Measurements from ENCODE around the gene CLEC5A. TPM values are rescaled to one million over a fixed set of nuclear protein-coding genes. Genes with fewer than 3 reads are reported as not detected.
"Not testable (repeated sequence)": the region's sequence is repeated elsewhere in the genome, so short reads cannot be mapped to it uniquely, and the experiment has no call there.

The CLEC5A gene
- total RNA-seq, 1 donor from 2014 or later = 3.8 TPM

DNA sequence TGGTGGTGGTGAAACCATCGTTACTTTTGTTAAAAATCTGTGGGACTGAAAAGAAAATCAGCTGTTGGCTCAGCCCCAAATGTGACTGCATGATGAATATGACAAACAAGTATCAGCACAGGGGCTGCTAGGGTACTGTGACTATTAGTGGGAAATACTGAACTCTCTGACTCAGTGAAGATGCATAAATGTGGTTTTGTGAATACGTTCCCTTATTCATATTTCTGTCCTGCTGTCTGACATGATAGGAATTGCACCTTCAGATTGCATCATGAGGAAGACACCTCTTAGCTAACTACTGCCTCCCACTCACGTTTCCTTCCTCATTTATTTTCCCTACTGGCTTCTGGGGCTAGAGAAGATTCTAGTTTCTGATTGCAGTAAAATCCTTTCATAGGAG is 1.4 kb downstream of the CLEC5A start:
- DNase-seq = no peak

DNA sequence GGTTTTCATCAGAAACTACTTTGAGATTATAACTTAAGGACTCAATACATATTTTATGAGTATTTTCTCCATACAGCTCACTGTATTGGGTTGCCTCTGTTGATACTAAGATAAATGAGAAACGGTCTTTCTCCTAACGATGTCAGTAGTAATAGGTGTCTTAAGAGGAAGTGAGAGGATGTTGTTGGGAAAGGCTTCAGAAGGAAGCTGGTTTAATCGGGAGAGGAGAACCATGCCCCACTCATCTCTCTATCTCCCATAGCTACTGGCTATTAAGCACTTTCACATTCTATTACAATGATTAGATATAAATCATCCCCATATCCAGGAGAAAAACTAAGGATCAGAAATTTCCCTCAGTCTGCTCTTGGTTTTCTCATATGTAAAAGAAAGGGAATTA is 2.0 kb downstream of the CLEC5A start:
- DNase-seq = no peak

DNA sequence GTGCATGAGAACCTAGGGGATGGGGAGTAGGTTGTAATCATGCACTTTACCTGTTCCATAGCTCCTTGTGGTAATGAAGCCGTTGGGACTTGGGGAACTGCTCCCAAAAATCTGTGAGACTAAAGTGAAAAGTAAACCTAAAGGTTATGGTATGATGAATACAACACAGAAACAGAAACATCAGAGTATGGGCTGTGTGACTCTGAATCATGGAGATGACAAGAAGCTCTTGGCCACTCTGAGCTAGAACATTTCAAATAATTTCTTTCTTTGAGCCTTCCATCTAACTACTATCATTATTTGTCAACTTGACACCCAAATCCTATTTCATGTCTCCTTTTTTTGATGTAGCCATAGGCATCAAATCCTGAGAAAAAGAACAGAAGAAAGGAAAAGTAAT is 2.9 kb downstream of the CLEC5A start:
- DNase-seq = no peak

DNA sequence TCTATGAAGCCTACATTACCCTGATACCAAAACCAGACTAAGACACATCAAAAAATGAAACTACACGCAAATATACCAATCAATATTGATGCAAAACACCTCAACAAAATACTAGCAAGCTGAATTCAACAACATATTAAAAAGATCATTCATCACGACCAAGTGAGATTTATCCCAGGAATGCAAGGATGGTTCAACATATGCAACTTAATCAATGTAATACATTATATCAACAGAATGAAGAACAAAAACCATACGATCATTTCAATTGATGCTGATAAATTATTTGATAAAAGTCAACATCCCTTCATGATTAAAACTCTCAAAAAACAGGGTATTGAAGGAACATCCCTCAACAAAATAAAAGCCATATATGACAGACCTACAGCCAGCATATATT is 5.7 kb downstream of the CLEC5A start:
- no peak for DNase-seq

DNA sequence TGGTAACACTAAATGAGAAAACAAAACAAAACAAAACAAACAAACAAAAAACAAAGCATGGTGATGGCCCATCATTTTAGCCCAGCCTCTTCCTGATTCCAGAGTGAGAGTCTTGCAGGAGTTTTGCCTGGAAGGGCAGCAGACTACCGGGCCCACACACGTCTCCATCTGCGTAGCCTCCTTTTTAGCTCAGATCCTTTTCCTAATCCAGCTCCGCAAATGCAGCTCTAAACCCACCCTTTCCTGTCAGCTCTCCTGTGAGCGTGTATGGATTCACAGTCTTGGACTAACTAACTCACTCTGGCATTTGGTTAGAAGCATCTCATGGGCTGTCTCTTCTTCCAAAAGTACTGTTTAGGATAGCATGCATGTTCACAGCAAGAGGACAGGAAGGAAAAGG is 16.6 kb downstream of the CLEC5A start:
- no peak for DNase-seq

DNA sequence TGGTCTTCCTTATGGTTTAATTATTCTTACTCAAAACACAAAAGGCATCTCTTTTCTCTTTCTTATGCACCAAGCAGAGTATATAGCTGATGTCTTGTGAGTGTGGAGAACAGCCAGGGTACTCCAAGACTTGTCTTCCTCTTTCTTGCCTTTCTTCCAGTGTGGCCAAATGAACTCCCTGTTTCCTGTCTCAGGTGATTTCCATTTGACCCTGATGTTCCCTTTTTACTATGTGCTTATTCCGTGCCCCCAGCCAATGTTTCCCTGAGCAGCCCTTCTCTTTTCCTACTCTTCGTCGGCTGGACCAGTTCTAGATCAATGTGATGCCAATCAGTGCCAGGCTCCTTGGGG is 18.0 kb downstream of the CLEC5A start:
- DNase-seq = no peak

DNA sequence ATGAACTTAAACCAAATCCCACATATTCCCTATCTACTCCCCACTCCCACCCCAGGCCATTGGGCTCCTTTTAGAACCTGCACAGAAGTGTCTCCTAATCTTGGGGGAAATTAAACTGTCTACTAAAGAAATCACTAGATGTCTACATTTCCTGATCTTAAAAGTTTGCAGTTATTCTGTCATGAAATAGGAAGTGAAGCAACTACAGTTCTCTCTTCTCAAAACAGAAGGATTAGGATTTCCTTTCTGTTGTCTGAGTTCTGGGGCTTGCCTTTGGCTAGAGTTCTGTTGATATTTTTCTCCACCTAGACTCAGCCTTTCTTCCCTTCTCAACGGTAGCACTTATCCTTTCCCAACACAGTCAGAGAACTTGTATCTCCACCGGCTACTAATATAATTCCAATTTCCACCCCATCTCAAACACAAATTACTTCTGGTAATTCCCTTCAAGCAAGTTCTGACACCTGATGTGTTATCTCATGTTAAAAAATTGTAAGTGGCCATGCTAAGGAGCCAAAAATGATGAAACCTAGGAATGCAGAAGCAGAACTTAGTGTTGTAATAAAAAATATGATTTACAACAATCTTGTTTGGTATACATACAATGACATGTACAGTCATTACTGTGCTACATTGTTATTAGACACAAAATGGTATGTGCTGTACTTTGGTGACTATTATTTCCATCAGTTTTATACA is 18.5 kb downstream of the CLEC5A start:
- DNase-seq = no peak

- no peak for DNase-seq
Measured at GRCh38 chr7:141920281-141920680, 26.5 kb downstream of the CLEC5A start.

DNA sequence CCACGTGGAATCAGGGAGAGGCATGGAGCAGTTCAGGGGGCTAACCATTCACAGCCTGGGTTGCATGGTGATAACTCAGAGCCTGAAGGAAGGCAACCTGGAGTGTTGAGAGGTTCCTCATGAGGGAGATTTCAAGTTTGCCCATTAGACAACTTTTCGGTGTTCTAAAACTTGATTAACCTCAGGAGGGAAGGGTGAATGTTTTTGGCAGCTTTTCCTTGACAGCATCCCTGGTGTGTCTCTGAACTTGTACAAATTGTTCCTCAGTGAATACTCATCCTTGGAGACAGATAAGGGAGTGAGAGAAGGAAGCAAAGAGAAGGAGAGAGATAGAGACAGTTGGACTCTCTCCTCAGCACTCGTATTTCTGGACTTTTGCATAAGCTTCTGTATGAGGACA is 30.7 kb downstream of the CLEC5A start, which contains the start of gene OR9A4:
Gene OR9A4, plus strand, starts transcription at position 301 of the 400 bp plus-strand sequence. CDS start 2,477 bp downstream, outside the sequence.
- no peak for DNase-seq

DNA sequence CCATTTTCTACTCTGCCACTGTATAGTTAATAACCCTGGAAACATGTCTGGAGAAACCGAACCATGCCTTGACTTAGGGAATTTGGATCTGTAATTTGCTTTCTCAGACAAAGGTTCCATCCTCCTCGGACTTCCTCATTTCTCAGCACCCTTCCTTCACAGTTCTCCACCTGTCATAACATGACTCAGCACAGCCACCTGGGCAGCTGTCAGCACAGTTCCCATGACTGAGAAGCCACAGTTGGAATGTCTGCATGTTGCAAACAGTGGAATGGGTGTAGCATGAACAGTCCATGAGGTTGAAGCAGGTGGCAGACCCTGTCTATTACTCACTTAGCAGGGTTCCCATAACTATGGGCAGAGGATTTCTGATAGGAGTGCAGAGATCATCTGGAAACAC is 31.2 kb downstream of the CLEC5A start:
- DNase-seq = no peak

- no peak for DNase-seq
Measured at GRCh38 chr7:141911391-141911790, 35.4 kb downstream of the CLEC5A start.

GRCh38 chr7:141906285-141906684 is 40.5 kb downstream of the CLEC5A start:
- no peak for DNase-seq

- not testable (repeated sequence) for DNase-seq
Measured at GRCh38 chr7:141899366-141899765, 47.4 kb downstream of the CLEC5A start.

DNA sequence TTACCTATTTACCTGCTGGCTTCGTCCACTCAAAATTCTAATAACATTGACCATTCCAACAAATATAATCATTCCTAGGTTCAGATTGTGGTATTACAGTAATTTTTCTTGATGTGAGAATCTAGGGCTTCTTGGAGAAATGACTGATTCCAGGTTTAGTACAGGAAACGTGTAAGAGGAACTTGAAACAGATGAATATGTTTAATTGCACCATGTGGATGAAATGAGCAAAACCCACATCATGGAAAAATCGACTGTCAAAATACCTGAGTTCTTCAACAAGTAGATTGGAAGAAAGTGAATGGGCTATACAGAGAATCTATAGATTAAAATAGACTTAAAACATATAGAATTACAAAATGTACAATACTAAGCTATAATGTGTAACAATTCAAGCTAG is 55.4 kb downstream of the CLEC5A start:
- DNase-seq = no peak

DNA sequence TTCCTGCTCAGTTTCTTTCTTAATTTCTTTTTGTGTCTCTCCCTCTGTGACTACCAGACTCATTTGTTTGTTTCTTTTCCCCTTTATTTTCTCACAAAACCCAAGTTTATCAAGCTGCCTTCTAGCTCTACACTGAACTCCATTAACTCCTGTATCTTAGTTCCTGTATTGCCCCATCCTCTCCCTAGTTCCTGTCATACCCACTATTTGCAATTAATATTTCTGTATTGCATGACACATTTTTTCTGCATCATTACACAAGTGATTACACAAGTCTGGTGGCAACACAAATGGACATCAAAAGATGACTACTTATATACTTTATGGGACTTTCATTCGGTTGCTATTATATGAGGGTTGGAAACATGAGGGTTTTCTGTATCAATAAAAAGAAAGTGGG is 57.5 kb downstream of the CLEC5A start:
- no peak for DNase-seq

- no peak for DNase-seq
Measured at GRCh38 chr7:141884539-141885225, 62.1 kb downstream of the CLEC5A start.

GRCh38 chr7:141880960-141881359 is 65.8 kb downstream of the CLEC5A start:
- no peak for DNase-seq

DNA sequence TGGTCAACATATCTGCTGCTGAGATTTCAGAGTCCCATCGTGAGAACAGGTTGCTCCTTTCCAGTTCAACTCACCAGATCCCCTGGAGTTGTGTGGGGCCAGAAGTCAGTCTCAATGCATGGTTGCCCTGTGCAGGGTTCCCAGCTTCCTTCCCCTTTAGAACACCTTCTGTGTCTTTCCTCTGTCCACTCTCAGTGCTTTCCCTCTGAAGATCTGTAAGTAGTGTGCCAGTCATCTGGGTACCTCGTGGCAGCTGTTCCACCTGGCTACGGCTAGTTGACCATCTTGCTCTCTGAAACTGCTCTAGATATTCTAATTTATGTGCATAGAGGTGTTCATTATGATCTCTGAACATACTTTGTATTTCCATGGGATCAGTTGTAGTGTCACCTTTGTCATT is 69.4 kb downstream of the CLEC5A start:
- DNase-seq = no peak

Other genes with a start within 250 kb of the CLEC5A start
- 14.7 TPM for gene DENND11, start 244.8 kb downstream of the CLEC5A start, total RNA-seq
- gene WEE2, start 238.6 kb downstream of the CLEC5A start, total RNA-seq = 0.10 TPM
- 80.2 TPM for gene SSBP1, start 208.6 kb downstream of the CLEC5A start, total RNA-seq
- gene TAS2R3, start 182.9 kb downstream of the CLEC5A start, total RNA-seq = 3.6 TPM
- 3.1 TPM for gene TAS2R4, start 170.3 kb downstream of the CLEC5A start, total RNA-seq
- 2.8 TPM for gene TAS2R5, start 156.8 kb downstream of the CLEC5A start, total RNA-seq
- gene PRSS37, start 105.5 kb downstream of the CLEC5A start, total RNA-seq = not detected
- gene OR9A4, start 30.6 kb downstream of the CLEC5A start, total RNA-seq = 0.10 TPM
- gene TAS2R38, start 26.8 kb upstream of the CLEC5A start, total RNA-seq = not detected
- 3.7 TPM for gene MGAM, start 48.9 kb upstream of the CLEC5A start, total RNA-seq
- gene MGAM2, start 164.7 kb upstream of the CLEC5A start, total RNA-seq = 0.20 TPM

Data from skin of body (tissue), 2 donors.